GM23338 (cell line): Measurements from ENCODE around the gene OSBPL1A. TPM values are rescaled to one million over a fixed set of nuclear protein-coding genes. Genes with fewer than 3 reads are reported as not detected.

Source experiments
- ATAC-seq: fragments of 200-7000 bp; cut with Tn5 transposase; 3 replicates; pipeline ENCODE4 v1.9.1; 2020
- DNase-seq: peaks from one replicate; pipeline ENCODE4 v3.0.0-alpha.2; 2015; ENCODE audit warnings: low spot score
- H2AFZ ChIP-seq: fragments of 200-600 bp; sonication (generic); 2 replicates; pipeline ENCODE4 v1.8.0; 2016; ENCODE audit warnings: antibody characterized with exemption, mild to moderate bottlenecking, moderate library complexity
- H3F3A ChIP-seq: fragments of 200-600 bp; sonication (generic); replicated peaks from 2 replicates; pipeline ENCODE4 v1.8.0; 2017; ENCODE audit warnings: antibody characterized with exemption, mixed run types, low read depth
- H3K27ac ChIP-seq: fragments of 200-600 bp; sonication (generic); 2 replicates; pipeline ENCODE4 v1.6.1; 2016; ENCODE audit warnings: low read depth
- H3K27me3 ChIP-seq: fragments of 200-600 bp; sonication (generic); 2 replicates; pipeline ENCODE4 v1.8.0; 2016; ENCODE audit warnings: mild to moderate bottlenecking, mixed run types, moderate library complexity; ENCODE audit not compliant: insufficient read depth
- H3K36me3 ChIP-seq: fragments of 200-600 bp; sonication (generic); 2 replicates; pipeline ENCODE4 v1.8.0; 2016; ENCODE audit warnings: mild to moderate bottlenecking; ENCODE audit not compliant: insufficient read depth
- H3K4me1 ChIP-seq: fragments of 200-600 bp; sonication (generic); 2 replicates; pipeline ENCODE4 v1.8.0; 2016; ENCODE audit warnings: mild to moderate bottlenecking, moderate library complexity; ENCODE audit not compliant: insufficient read depth
- H3K4me2 ChIP-seq: fragments of 200-600 bp; sonication (generic); 2 replicates; pipeline ENCODE4 v1.7.1; 2017; ENCODE audit warnings: mixed run types
- H3K4me3 ChIP-seq: fragments of 200-600 bp; sonication (generic); 2 replicates; pipeline ENCODE4 v1.6.1; 2016; ENCODE audit warnings: mixed run types
- H3K79me2 ChIP-seq: fragments of 200-600 bp; sonication (generic); replicated peaks from 2 replicates; pipeline ENCODE4 v1.8.0; 2017; ENCODE audit warnings: mild to moderate bottlenecking; ENCODE audit not compliant: insufficient read depth
- H3K9me2 ChIP-seq: fragments of 200-600 bp; sonication (generic); 2 replicates; pipeline ENCODE4 v1.8.0; 2017; ENCODE audit not compliant: insufficient read depth
- H4K20me1 ChIP-seq: fragments of 200-600 bp; sonication (generic); replicated peaks from 2 replicates; pipeline ENCODE4 v1.8.0; 2017; ENCODE audit warnings: mild to moderate bottlenecking; ENCODE audit not compliant: insufficient read depth
- H3K27ac Mint-ChIP-seq: 2 replicates; pipeline ENCODE4 v1.8.0; 2020; ENCODE audit warnings: inconsistent platforms, mild to moderate bottlenecking, moderate library complexity, mixed read lengths
- H3K27me3 Mint-ChIP-seq: 3 replicates; pipeline ENCODE4 v1.8.0; 2022; ENCODE audit warnings: low read depth, mild to moderate bottlenecking, moderate library complexity, mixed read lengths, inconsistent platforms; ENCODE audit not compliant: insufficient read depth, poor library complexity
- H3K36me3 Mint-ChIP-seq: 3 replicates; pipeline ENCODE4 v1.8.0; 2021; ENCODE audit warnings: low read depth, mild to moderate bottlenecking, inconsistent platforms, moderate library complexity, mixed read lengths
- H3K4me1 Mint-ChIP-seq: 3 replicates; pipeline ENCODE4 v1.8.0; 2020; ENCODE audit warnings: mild to moderate bottlenecking, inconsistent platforms, mixed read lengths
- H3K4me3 Mint-ChIP-seq: 3 replicates; pipeline ENCODE4 v1.8.0; 2021; ENCODE audit warnings: moderate library complexity, mild to moderate bottlenecking, inconsistent platforms, mixed read lengths
- H3K9me3 Mint-ChIP-seq: 3 replicates; pipeline ENCODE4 v1.8.0; 2020; ENCODE audit warnings: moderate library complexity, mild to moderate bottlenecking, inconsistent platforms, mixed read lengths
- CREB1 ChIP-seq: fragments of 250-450 bp; sonication (Bioruptor Pico); IDR thresholded peaks from 2 replicates; pipeline ENCODE4 v1.5.0; 2020; ENCODE audit warnings: low read depth, mild to moderate bottlenecking, moderate library complexity
- EZH2 ChIP-seq: fragments of 200-600 bp; sonication (generic); IDR thresholded peaks from one replicate; pipeline ENCODE4 v1.8.0; 2017; ENCODE audit warnings: antibody characterized with exemption, mild to moderate bottlenecking, low read depth; ENCODE audit not compliant: unreplicated experiment
- EZH2phosphoT487 ChIP-seq: fragments of 200-600 bp; sonication (generic); IDR thresholded peaks from one replicate; pipeline ENCODE4 v1.8.1; 2018; ENCODE audit warnings: antibody characterized with exemption; ENCODE audit not compliant: unreplicated experiment
- JUNB ChIP-seq: IDR thresholded peaks from one replicate; pipeline ENCODE4 v1.6.1; 2016; ENCODE audit warnings: antibody characterized with exemption; ENCODE audit not compliant: unreplicated experiment
- NANOG ChIP-seq: IDR thresholded peaks from 2 replicates; pipeline ENCODE4 v1.6.1; 2016; ENCODE audit warnings: antibody characterized with exemption, borderline replicate concordance
- POLR2AphosphoS5 ChIP-seq: IDR thresholded peaks from 2 replicates; pipeline ENCODE4 v1.6.1; 2016; ENCODE audit warnings: antibody characterized with exemption, low read depth
- STAT1 ChIP-seq: IDR thresholded peaks from one replicate; pipeline ENCODE4 v1.6.1; 2016; ENCODE audit warnings: antibody characterized with exemption; ENCODE audit not compliant: unreplicated experiment
- ZNF114 ChIP-seq: fragments of 250-450 bp; sonication (Bioruptor Pico); IDR thresholded peaks from 2 replicates; pipeline ENCODE4 v1.5.0; 2020; ENCODE audit warnings: mild to moderate bottlenecking, moderate library complexity
- ZNF331 ChIP-seq: fragments of 250-450 bp; sonication (Bioruptor Pico); IDR thresholded peaks from 2 replicates; pipeline ENCODE4 v1.5.0; 2020; ENCODE audit warnings: low read depth, mild to moderate bottlenecking, moderate library complexity
- polyA plus RNA-seq: library from polyadenylated mRNA; unstranded; fragments of >200 nt; fragmentation: Nextera tagmentation; extraction: Ambion mirVana; gene quantifications from 2 replicates; pipeline ENCODE4 v1.2.1, GENCODE V29; 2016
- total RNA-seq: library from RNA; depleted of rRNA; stranded (reverse); fragments of >200 nt; shearing (Covaris generic); gene quantifications from 2 replicates; pipeline ENCODE4 v1.2.3, GENCODE V29; 2014
- TF ChIP-seq, protein P1 (sequence below): fragments of 250-450 bp; sonication (Bioruptor Pico); IDR thresholded peaks from 2 replicates; pipeline ENCODE4 v1.5.0; 2020; ENCODE audit warnings: mild to moderate bottlenecking, moderate library complexity
- TF ChIP-seq, protein P2 (sequence below), 2 experiments: fragments of 200-600 bp in 1 of 2; sonication (generic) in 1 of 2; conservative IDR thresholded peaks; 2 replicates each; pipeline versions ENCODE4 v1.5.1 to v1.6.1; 2016 to 2017; ENCODE audit warnings: antibody characterized with exemption in 2 of 2, low read depth in 2 of 2, mild to moderate bottlenecking in 2 of 2, moderate library complexity in 1 of 2
- TF ChIP-seq, protein P3 (sequence below): IDR thresholded peaks from 2 replicates; pipeline ENCODE4 v1.6.1; 2016; ENCODE audit warnings: antibody characterized with exemption

The OSBPL1A gene
- total and polyA plus RNA-seq, 2 experiments from 2014 or later = 55.6 to 71.4 TPM

GRCh38 chr18:24112874-24113615, 284.6 kb downstream of the OSBPL1A start:
- Histone ChIP-seq H3K36me3 (peaks cover 30% of the 10 kb centered on the region), H3K4me1 (no peaks in the 10 kb centered on the region; the same call in 1 of the 2 replicates), H3K4me2 (no peak overlapping the region), H3K4me3 (no peak overlapping the region), H2AFZ (no peak overlapping the region), H3F3A (peaks cover 10% of the 10 kb centered on the region), H3K9me2 (no peaks in the 10 kb centered on the region), H4K20me1 (no peaks in the 10 kb centered on the region; the same call in 1 of the 2 replicates), H3K27ac (peak overlapping the region; percentile 63; the same call in 1 of the 2 replicates), H3K79me2 (peaks cover 17% of the 10 kb centered on the region; the same call in 1 of the 2 replicates), H3K27me3 (no peaks in the 10 kb centered on the region)
- Mint-ChIP-seq H3K9me3 (no peaks in the 10 kb centered on the region), H3K27ac (peak overlapping the region; percentile 81), H3K4me1 (peaks cover 6% of the 10 kb centered on the region; the same call in 2 of the 3 replicates), H3K36me3 (peaks cover 1% of the 10 kb centered on the region; the same call in 1 of the 3 replicates), H3K4me3 (no peak overlapping the region), H3K27me3 (peaks cover 1% of the 10 kb centered on the region)
- ATAC-seq (peak; percentile 41; the same call in 2 of the 3 replicates), DNase-seq (no peak)
- TF ChIP-seq STAT1 = no peak

DNA sequence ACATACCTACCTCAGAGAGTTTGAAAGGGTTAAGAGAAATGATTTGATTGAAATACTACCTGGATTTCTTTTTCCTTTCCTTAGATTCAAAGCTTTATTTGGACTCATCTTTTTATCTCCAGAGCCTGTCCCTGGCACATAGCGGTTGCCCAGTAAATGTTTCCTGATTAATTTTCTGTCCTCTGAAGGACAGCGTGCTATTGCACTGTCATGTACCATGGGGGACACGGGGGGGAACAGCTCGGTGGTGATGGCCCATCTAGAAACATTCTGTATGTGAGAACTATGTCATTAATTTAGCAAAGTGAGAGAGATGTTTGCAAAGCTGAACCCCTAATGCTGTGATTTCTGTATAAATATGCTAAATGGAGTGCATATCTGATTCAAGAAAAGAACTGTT, 285.2 kb downstream of the OSBPL1A start:
- no peaks in the 10 kb centered on the region for H3K9me3 Mint-ChIP-seq
- no peak overlapping the region for H3K27ac Mint-ChIP-seq
- peak overlapping the region; percentile 76; the same call in 1 of the 2 replicates for H3K27ac ChIP-seq
- H3K4me2 ChIP-seq = no peak overlapping the region
- no peaks in the 10 kb centered on the region for H3K9me2 ChIP-seq
- no peaks in the 10 kb centered on the region for H3K27me3 ChIP-seq
- no peak overlapping the region for H3K4me3 Mint-ChIP-seq
- no peaks in the 10 kb centered on the region; the same call in 1 of the 2 replicates for H3K4me1 ChIP-seq
- H4K20me1 ChIP-seq = peaks cover under 1% of the 10 kb centered on the region
- H3K4me1 Mint-ChIP-seq = peaks cover 6% of the 10 kb centered on the region; the same call in 2 of the 3 replicates
- no peak for DNase-seq
- peaks cover 1% of the 10 kb centered on the region for H3K27me3 Mint-ChIP-seq
- no peak for ATAC-seq
- H3K4me3 ChIP-seq = no peak overlapping the region
- H3F3A ChIP-seq = peaks cover 9% of the 10 kb centered on the region
- H3K36me3 Mint-ChIP-seq = no peaks in the 10 kb centered on the region
- H2AFZ ChIP-seq = no peak overlapping the region
- H3K36me3 ChIP-seq = peaks cover 26% of the 10 kb centered on the region
- H3K79me2 ChIP-seq = peaks cover 17% of the 10 kb centered on the region; the same call in 1 of the 2 replicates
- TF ChIP-seq, protein P1, sequence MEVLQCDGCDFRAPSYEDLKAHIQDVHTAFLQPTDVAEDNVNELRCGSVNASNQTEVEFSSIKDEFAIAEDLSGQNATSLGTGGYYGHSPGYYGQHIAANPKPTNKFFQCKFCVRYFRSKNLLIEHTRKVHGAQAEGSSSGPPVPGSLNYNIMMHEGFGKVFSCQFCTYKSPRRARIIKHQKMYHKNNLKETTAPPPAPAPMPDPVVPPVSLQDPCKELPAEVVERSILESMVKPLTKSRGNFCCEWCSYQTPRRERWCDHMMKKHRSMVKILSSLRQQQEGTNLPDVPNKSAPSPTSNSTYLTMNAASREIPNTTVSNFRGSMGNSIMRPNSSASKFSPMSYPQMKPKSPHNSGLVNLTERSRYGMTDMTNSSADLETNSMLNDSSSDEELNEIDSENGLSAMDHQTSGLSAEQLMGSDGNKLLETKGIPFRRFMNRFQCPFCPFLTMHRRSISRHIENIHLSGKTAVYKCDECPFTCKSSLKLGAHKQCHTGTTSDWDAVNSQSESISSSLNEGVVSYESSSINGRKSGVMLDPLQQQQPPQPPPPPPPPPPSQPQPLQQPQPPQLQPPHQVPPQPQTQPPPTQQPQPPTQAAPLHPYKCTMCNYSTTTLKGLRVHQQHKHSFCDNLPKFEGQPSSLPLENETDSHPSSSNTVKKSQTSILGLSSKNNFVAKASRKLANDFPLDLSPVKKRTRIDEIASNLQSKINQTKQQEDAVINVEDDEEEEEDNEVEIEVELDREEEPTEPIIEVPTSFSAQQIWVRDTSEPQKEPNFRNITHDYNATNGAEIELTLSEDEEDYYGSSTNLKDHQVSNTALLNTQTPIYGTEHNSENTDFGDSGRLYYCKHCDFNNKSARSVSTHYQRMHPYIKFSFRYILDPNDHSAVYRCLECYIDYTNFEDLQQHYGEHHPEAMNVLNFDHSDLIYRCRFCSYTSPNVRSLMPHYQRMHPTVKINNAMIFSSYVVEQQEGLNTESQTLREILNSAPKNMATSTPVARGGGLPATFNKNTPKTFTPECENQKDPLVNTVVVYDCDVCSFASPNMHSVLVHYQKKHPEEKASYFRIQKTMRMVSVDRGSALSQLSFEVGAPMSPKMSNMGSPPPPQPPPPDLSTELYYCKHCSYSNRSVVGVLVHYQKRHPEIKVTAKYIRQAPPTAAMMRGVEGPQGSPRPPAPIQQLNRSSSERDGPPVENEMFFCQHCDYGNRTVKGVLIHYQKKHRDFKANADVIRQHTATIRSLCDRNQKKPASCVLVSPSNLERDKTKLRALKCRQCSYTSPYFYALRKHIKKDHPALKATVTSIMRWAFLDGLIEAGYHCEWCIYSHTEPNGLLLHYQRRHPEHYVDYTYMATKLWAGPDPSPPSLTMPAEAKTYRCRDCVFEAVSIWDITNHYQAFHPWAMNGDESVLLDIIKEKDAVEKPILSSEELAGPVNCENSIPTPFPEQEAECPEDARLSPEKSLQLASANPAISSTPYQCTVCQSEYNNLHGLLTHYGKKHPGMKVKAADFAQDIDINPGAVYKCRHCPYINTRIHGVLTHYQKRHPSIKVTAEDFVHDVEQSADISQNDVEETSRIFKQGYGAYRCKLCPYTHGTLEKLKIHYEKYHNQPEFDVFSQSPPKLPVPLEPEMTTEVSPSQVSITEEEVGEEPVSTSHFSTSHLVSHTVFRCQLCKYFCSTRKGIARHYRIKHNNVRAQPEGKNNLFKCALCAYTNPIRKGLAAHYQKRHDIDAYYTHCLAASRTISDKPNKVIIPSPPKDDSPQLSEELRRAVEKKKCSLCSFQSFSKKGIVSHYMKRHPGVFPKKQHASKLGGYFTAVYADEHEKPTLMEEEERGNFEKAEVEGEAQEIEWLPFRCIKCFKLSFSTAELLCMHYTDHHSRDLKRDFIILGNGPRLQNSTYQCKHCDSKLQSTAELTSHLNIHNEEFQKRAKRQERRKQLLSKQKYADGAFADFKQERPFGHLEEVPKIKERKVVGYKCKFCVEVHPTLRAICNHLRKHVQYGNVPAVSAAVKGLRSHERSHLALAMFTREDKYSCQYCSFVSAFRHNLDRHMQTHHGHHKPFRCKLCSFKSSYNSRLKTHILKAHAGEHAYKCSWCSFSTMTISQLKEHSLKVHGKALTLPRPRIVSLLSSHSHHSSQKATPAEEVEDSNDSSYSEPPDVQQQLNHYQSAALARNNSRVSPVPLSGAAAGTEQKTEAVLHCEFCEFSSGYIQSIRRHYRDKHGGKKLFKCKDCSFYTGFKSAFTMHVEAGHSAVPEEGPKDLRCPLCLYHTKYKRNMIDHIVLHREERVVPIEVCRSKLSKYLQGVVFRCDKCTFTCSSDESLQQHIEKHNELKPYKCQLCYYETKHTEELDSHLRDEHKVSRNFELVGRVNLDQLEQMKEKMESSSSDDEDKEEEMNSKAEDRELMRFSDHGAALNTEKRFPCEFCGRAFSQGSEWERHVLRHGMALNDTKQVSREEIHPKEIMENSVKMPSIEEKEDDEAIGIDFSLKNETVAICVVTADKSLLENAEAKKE (CRISPR knock-in tag) = no peak
- TF ChIP-seq JUNB (no peak), CREB1 (CRISPR knock-in tag) (no peak), NANOG (no peak), EZH2 (no peak), POLR2AphosphoS5 (no peak), ZNF331 (no peak), EZH2phosphoT487 (no peak), ZNF114 (CRISPR knock-in tag) (no peak), STAT1 (no peak)
- TF ChIP-seq, protein P2, sequence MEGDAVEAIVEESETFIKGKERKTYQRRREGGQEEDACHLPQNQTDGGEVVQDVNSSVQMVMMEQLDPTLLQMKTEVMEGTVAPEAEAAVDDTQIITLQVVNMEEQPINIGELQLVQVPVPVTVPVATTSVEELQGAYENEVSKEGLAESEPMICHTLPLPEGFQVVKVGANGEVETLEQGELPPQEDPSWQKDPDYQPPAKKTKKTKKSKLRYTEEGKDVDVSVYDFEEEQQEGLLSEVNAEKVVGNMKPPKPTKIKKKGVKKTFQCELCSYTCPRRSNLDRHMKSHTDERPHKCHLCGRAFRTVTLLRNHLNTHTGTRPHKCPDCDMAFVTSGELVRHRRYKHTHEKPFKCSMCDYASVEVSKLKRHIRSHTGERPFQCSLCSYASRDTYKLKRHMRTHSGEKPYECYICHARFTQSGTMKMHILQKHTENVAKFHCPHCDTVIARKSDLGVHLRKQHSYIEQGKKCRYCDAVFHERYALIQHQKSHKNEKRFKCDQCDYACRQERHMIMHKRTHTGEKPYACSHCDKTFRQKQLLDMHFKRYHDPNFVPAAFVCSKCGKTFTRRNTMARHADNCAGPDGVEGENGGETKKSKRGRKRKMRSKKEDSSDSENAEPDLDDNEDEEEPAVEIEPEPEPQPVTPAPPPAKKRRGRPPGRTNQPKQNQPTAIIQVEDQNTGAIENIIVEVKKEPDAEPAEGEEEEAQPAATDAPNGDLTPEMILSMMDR (conservative IDR thresholded peaks at IDR 0.05; ENCODE audit: low read depth in 2 of 2) = no peak
- TF ChIP-seq, protein P3, sequence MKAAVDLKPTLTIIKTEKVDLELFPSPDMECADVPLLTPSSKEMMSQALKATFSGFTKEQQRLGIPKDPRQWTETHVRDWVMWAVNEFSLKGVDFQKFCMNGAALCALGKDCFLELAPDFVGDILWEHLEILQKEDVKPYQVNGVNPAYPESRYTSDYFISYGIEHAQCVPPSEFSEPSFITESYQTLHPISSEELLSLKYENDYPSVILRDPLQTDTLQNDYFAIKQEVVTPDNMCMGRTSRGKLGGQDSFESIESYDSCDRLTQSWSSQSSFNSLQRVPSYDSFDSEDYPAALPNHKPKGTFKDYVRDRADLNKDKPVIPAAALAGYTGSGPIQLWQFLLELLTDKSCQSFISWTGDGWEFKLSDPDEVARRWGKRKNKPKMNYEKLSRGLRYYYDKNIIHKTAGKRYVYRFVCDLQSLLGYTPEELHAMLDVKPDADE = no peak
